Lower leg skin (tissue), 4 donors: ENCODE measurements around the gene REXO4. TPM values are rescaled to one million over a fixed set of nuclear protein-coding genes. Genes with fewer than 3 reads are reported as not detected.

ENCODE experiments used
- DNase-seq, 2 donors: peaks; one replicate each; pipeline ENCODE4 v3.0.0-alpha.2; 2019; ENCODE audit warnings: low spot score in 2 of 2
- H3K4me3 ChIP-seq: fragments of 200-600 bp; sonication (generic); 2 replicates; pipeline ENCODE4 v1.5.1; 2017; ENCODE audit warnings: mild to moderate bottlenecking, low read depth; ENCODE audit not compliant: poor library complexity, severe bottlenecking
- CTCF ChIP-seq, 3 donors: fragments of 450-650 bp; IDR thresholded peaks; one replicate each; pipeline ENCODE4 v1.5.1; 2016; ENCODE audit warnings: antibody characterized with exemption in 3 of 3, mild to moderate bottlenecking in 3 of 3, moderate library complexity in 2 of 3
- POLR2A ChIP-seq, 2 donors: fragments of 450-650 bp; IDR thresholded peaks; one replicate each; pipeline ENCODE4 v1.6.1; 2016 to 2017; ENCODE audit warnings: antibody characterized with exemption in 2 of 2, mild to moderate bottlenecking in 1 of 2, moderate library complexity in 1 of 2
- WGBS, 2 donors: methylation state at CpG; one replicate each; pipeline ENCODE4 v1.1.5; 2018; 5-methylcytosine and 5-hydroxymethylcytosine counted together
- intact Hi-C: fragments of 100-400 bp; cut with DNase I; formaldehyde crosslinking; loops from one replicate; pipeline ENCODE4 v1.15.0; 2023; ENCODE audit warnings: low total_unique reads
- total RNA-seq, 4 donors: library from RNA; depleted of rRNA; stranded (reverse); fragments of >200 nt; gene quantifications; one replicate each; pipeline ENCODE4 v1.1.0, GENCODE V29; 2016

The REXO4 gene
- total RNA-seq, 4 donors from 2014 or later, result 18.8 to 26.5 (median 24.6) TPM

- no peak overlapping the region for H3K4me3 ChIP-seq
- no peak for DNase-seq
- TF ChIP-seq CTCF (IDR thresholded peaks at IDR 0.05), result no peak
- no peak for TF ChIP-seq POLR2A (IDR thresholded peaks at IDR 0.05)
- intact Hi-C loops, result no loop called here
- 87 to 91% methylated on average over 6 to 15 of the region's 16 CpGs for WGBS, 2 donors
These were observed 18.9 kb upstream of the REXO4 start for GRCh38 chr9:133436681-133437080.

GRCh38 chr9:133433351-133433843, 15.6 kb upstream of the REXO4 start:
- intact Hi-C loops, result no loop called here
- TF ChIP-seq CTCF (IDR thresholded peaks at IDR 0.05) (no peak), POLR2A (IDR thresholded peaks at IDR 0.05) (no peak)
- no peak overlapping the region for H3K4me3 ChIP-seq
- no peak for DNase-seq
- 90 to 91% methylated on average over 10 of the region's 11 CpGs for WGBS, 2 donors

GRCh38 chr9:133430244-133430643, 12.4 kb upstream of the REXO4 start:
- intact Hi-C loops, result no loop called here
- H3K4me3 ChIP-seq, result no peak overlapping the region
- TF ChIP-seq CTCF (IDR thresholded peaks at IDR 0.05), result no peak
- no peak for TF ChIP-seq POLR2A (IDR thresholded peaks at IDR 0.05)
- DNase-seq, result no peak
- WGBS, 2 donors, result 93 to 100% methylated on average over 1 of the region's 1 CpG

- no peak for DNase-seq
- TF ChIP-seq CTCF (IDR thresholded peaks at IDR 0.05) (no peak), POLR2A (IDR thresholded peaks at IDR 0.05) (no peak)
- WGBS, 2 donors, result 25 to 36% methylated on average over 35 to 41 of the region's 49 CpGs
- intact Hi-C loops, result no loop called here
- H3K4me3 ChIP-seq, result no peak overlapping the region
These were observed 11.9 kb upstream of the REXO4 start for GRCh38 chr9:133429641-133430161.

- DNase-seq, result no peak
- TF ChIP-seq CTCF (IDR thresholded peaks at IDR 0.05) (no peak), POLR2A (IDR thresholded peaks at IDR 0.05) (no peak)
- intact Hi-C loops, result no loop called here
- 8 to 15% methylated on average over 8 to 18 of the region's 18 CpGs for WGBS, 2 donors
- H3K4me3 ChIP-seq, result no peak overlapping the region
These were observed 11.4 kb upstream of the REXO4 start for GRCh38 chr9:133429214-133429613.

GRCh38 chr9:133428617-133429101, 10.8 kb upstream of the REXO4 start:
- no peak for TF ChIP-seq POLR2A (IDR thresholded peaks at IDR 0.05)
- no peak for DNase-seq
- WGBS, 2 donors, result 0 to 1% methylated on average over 15 to 30 of the region's 57 CpGs
- no peak overlapping the region for H3K4me3 ChIP-seq
- intact Hi-C loops, result no loop called here
